Measurements from ENCODE around the gene ATP6V0D1. TPM values are rescaled to one million over a fixed set of nuclear protein-coding genes. Genes with fewer than 3 reads are reported as not detected.

The ATP6V0D1 gene
- total RNA-seq, 1 donor from 2014 or later, result 73.5 TPM

- Mint-ChIP-seq H3K4me1 (ENCODE audit: unreplicated experiment) (peaks cover 18% of the 10 kb centered on the region), H3K9me3 (no peaks in the 10 kb centered on the region), H3K4me3 (no peak overlapping the region), H3K36me3 (no peaks in the 10 kb centered on the region), H3K27ac (peak overlapping the region; percentile 41), H3K27me3 (no peaks in the 10 kb centered on the region)
- DNase-seq (ENCODE audit: extremely low spot score, unreplicated experiment), result no peak
- TF ChIP-seq CTCF (conservative IDR thresholded peaks at IDR 0.05), result no peak
Measured at GRCh38 chr16:67460168-67460567, 20.8 kb downstream of the ATP6V0D1 start.

GRCh38 chr16:67459861-67460150 is 21.2 kb downstream of the ATP6V0D1 start:
- Mint-ChIP-seq H3K27me3 (no peaks in the 10 kb centered on the region), H3K4me1 (ENCODE audit: unreplicated experiment) (peaks cover 18% of the 10 kb centered on the region), H3K36me3 (no peaks in the 10 kb centered on the region), H3K27ac (peak overlapping the region; percentile 41), H3K9me3 (no peaks in the 10 kb centered on the region), H3K4me3 (no peak overlapping the region)
- DNase-seq (ENCODE audit: extremely low spot score, unreplicated experiment), result no peak
- TF ChIP-seq CTCF (conservative IDR thresholded peaks at IDR 0.05), result no peak

GRCh38 chr16:67459066-67459860 is 21.7 kb downstream of the ATP6V0D1 start:
- Mint-ChIP-seq H3K4me1 (ENCODE audit: unreplicated experiment) (peaks cover 18% of the 10 kb centered on the region), H3K4me3 (no peak overlapping the region), H3K36me3 (no peaks in the 10 kb centered on the region), H3K9me3 (no peaks in the 10 kb centered on the region), H3K27me3 (no peaks in the 10 kb centered on the region), H3K27ac (peak overlapping the region; percentile 61)
- DNase-seq (ENCODE audit: extremely low spot score, unreplicated experiment), result no peak
- TF ChIP-seq CTCF (conservative IDR thresholded peaks at IDR 0.05), result no peak

GRCh38 chr16:67458121-67458641 is 22.8 kb downstream of the ATP6V0D1 start:
- Mint-ChIP-seq H3K27me3 (no peaks in the 10 kb centered on the region), H3K4me3 (no peak overlapping the region), H3K27ac (peak overlapping the region; percentile 61), H3K36me3 (no peaks in the 10 kb centered on the region), H3K4me1 (ENCODE audit: unreplicated experiment) (peaks cover 22% of the 10 kb centered on the region), H3K9me3 (no peaks in the 10 kb centered on the region)
- no peak for TF ChIP-seq CTCF (conservative IDR thresholded peaks at IDR 0.05)
- DNase-seq (ENCODE audit: extremely low spot score, unreplicated experiment), result no peak

- no peak overlapping the region for H3K27ac Mint-ChIP-seq
- peaks cover 22% of the 10 kb centered on the region for H3K4me1 Mint-ChIP-seq (ENCODE audit: unreplicated experiment)
- no peaks in the 10 kb centered on the region for H3K36me3 Mint-ChIP-seq
- H3K9me3 Mint-ChIP-seq, result no peaks in the 10 kb centered on the region
- no peak for TF ChIP-seq CTCF (conservative IDR thresholded peaks at IDR 0.05)
- H3K27me3 Mint-ChIP-seq, result no peaks in the 10 kb centered on the region
- no peak overlapping the region for H3K4me3 Mint-ChIP-seq
- no peak for DNase-seq (ENCODE audit: extremely low spot score, unreplicated experiment)
Measured at GRCh38 chr16:67457611-67458010, 23.3 kb downstream of the ATP6V0D1 start.

Data from type B pancreatic cell (in vitro differentiated cells).